Stimulated activated CD4-positive, alpha-beta T cell treated with anti-CD3 and anti-CD28 coated beads, Interleukin-1b, Interleukin-23, amount 100 ng/mL, for 1 hour (primary cell): ENCODE measurements around the gene THBD.

Experiments
- DNase-seq, 2 donors: peaks; one replicate each; pipeline ENCODE4 v3.0.0-alpha.2; 2020; ENCODE audit warnings: low read depth in 2 of 2

The THBD gene

DNA sequence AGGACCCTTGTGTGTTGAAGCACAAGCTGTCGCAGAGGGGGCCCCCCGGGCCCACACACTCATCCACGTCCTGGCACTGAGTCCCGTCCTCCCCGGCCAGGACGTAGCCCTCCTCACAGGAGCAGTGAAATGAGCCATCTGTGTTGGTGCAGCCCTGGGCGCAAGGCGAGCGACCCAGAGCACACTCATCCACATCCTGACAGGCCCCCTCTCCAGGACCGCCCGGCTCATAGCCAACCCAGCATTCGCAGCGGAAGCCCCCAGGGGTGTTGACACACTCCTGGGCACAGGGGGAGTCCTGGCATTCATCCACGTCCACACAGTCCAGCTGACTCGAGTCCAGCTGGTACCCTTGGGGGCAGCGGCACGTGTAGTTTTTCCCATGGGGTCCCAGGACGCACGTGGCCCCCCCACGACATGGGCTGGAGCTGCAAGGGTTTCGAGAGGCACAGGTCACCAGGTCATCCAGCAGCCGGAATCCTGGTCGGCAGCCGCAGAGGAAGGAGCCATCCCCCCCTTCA lies 35.4 kb upstream of the THBD start:
- no peak for DNase-seq

DNA sequence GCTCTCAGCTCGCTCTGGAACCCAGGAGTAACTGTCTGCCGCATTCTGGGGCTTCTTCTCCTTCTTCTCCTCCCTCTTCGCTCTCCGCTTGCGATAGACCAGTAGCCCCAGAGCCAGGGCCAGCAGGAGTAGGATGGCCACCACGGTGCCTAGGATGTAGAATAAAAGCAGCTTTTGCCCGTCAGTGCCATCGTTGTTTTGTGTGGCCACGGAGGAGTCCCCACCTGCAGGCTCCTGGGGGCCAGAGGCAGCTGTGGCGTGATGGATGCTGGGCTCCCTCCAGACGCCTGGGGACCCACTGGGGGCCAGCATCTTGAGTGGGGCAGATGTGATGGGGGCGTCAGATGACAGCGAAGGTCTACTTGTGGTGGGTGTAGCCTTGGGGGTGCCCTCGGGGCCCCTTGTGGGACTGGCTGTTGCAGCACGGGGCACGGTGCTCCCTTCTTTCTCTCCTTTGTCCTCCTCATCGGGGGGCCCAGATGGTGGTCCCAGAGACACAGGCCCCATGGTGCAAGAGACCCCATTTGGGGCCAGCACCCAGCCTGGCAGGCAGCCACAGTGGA lies 34.9 kb upstream of the THBD start:
- no peak for DNase-seq

DNA sequence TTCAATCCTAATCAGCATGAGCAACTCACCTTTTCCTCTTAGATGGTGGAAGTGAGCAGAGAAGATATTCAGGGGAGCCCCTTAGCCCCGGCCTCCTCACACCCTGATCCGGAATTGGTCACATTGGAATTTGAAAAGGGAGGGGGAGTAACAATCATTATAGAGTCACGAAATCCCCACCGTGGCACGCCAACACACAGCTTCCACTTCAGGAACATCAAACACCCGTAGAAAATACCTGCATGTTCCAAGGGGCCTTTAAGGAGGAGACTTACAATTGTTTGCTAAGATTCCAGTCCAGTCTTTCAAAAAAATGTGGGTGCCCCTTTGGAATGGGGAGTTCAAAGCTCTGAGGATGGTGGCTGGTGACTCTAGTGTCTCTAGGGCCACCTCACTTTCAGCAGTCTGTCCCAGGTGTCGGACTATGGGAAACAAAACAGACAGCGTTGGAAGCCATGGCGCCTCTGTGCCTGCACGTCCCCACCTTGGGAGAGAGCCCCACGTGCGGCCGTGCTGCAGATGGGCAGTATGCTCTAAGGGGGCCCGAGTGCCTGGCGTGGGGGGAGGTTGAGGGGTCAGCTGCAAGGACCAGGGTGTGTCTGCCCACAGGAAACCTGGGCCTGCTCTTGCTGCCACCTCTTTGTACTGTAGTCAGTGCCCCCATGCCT lies 34.2 kb upstream of the THBD start:
- no peak for DNase-seq

DNA sequence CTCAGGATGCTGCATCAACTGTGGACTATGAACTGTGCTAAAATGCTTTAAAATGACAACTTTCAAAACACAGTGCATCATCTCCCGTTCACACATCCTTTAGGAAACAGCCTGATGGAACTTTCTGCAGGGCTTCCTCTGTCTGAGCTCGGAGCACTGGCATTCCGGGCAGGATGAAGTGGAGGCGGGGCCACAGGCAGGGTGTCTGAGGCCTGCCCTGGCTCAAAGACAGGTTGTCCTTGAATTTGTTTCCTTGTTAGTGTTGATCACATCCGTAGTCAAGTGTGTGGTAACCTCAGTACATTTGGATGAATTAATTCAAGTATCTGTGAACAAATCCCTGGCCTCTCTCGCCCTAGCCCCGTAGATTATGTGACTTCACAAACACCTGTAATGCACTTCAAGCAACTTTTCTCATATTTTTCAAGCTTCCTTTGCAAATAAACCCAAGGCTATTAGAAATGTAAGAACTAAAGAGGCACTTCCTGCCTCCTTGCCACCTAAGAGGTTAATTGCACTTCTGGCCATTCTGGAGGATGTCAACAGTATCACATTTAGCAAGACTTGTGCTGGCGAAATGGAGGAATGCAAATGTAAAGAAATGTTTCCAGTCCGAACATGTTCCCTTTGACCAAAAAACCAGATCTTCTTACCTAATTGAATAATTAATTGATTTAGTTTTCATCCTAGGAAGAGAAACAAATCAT lies 33.5 kb upstream of the THBD start:
- DNase-seq: no peak

DNA sequence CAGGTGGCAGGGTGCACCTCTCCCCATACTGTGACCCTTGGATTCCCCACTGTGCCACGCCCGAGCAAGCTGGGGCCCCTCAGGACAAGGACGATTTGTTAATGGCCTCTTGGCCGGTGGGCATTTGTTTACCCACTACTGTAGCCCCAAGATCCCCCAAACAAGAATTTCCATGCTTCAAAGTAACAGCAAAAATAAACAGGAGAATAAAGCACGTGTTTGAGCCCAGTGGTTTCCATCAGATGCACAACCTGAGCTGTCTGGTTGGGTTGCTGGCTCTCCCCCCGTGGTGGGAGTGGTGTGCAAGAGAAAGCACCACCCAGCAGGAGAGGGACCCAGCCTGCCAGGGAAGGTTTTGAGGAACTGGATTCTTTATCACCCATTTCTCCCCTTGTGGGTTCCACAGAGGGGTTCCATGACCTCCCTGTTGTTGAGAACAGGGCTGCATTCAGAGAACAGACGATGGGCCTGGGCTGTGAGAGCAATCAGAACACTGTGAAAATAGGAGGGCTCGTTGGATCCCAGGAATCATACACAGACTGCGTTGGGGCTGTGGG lies 31.9 kb upstream of the THBD start:
- no peak for DNase-seq

GRCh38 chr20:23080521-23080920 lies 31.0 kb upstream of the THBD start:
- DNase-seq: no peak

DNA sequence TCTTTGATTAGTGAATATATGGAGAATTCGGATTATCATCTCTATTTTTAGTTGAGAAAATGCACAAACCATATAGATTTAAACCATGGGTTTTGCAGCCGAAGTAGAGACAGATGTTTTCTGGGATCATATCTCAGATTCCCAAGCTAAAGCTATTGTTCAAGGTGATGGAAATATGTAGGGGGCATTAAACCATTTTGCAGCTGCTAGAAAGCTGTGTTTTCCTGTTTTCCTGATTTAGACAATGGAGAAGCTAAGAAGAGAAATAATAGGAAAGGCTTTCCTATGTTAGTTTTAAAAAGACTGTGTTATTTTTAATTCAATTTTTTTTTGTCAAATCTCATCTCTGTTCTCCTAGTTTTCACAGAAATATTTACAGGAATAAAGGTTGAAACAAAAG lies 30.5 kb upstream of the THBD start:
- DNase-seq: no peak

GRCh38 chr20:23079016-23079351 lies 29.5 kb upstream of the THBD start:
- no peak for DNase-seq

GRCh38 chr20:23078351-23079015 lies 29.0 kb upstream of the THBD start:
- DNase-seq: no peak

GRCh38 chr20:23077277-23077676 lies 27.8 kb upstream of the THBD start:
- no peak for DNase-seq

DNA sequence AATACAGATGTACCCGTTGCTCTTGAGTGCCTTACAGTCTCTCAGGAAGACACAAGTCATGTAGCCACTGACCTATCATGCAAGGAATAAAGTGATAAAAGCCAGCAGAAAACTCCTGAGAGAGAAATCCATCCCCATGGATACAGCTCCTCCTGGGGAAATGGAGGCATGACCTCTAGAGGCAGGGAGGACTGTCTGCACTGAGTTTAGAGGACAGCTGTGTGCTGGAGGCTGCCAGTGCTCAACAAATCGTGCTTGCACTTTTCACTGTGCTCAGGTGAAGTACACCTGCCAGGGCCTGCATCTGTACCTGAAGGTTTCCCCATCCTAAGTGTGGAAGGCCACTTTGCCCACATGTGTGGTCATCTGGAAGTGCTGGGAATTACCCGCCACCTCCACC lies 24.6 kb upstream of the THBD start:
- no peak for DNase-seq

DNA sequence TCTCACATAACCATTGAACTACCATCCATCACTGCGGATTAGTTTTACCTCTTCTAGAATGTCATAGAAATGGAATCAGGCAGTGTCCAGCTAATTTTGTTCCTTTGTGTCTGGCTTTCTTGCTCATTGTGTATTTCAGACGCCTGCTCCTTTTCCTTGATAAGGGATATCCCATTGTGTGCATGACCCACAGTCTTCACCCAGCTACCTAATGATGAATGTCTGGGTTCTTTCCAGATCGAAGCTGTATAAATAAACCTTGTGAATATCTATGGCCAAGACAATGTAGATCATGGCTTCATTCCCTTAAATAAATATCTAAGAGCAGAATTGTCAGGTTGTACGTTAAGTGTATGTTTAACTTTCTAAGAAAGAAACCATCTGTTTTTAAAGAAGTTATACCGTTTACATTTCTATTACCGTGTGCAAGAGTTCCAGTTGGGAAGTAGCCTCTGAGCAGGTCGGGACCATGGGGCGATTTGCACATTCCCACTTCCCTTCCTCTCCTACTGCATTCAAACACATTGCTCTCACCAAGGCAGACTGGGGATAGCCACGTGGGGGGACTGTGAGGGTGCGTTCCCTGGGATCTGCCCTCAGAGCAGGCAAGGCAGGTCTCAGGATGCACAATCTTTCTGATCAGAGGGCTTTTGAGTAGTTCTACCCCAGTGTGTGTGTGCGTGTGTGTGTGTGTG lies 23.6 kb upstream of the THBD start:
- DNase-seq: no peak

DNA sequence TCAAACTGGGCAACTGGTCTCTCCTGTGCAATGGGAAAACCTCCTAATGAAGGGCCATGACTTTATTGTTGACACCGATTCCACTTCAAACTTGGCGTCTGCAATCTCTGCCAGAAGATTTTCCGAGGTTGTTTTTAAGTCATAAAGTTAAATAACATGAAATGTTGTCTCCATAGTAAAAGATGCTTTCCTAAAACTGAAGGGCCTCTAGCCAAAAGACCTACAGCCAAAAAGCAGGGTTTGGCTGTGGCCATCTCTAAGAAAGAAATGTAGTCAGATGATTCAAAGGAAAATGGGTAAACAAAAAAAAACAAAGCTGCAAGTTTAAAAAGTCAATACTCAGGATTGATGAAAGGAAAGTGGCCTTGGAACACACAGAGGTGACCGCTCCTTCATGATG lies 22.5 kb upstream of the THBD start:
- no peak for DNase-seq

- DNase-seq: no peak
Observed at GRCh38 chr20:23071398-23071797, 21.9 kb upstream of the THBD start.

DNA sequence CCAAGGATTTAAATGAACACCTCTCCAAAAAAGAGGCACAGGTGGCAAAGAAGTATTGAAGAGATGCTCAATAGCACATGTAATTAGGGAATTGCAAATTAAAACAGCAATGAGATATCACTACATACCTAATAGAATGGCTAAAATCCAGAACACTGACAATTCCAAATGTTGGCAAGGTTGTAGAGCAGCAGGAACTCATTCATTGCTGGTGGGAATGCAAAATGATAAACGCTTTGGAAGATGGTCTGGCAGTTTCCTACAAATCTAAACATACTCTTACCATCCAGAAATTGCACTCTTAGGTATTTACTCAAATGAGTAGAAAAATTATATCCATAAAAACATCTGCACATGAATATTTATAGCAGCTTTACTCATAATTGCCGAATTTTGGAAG lies 19.6 kb upstream of the THBD start:
- no peak for DNase-seq

GRCh38 chr20:23068283-23068682 lies 18.8 kb upstream of the THBD start:
- DNase-seq: no peak

DNA sequence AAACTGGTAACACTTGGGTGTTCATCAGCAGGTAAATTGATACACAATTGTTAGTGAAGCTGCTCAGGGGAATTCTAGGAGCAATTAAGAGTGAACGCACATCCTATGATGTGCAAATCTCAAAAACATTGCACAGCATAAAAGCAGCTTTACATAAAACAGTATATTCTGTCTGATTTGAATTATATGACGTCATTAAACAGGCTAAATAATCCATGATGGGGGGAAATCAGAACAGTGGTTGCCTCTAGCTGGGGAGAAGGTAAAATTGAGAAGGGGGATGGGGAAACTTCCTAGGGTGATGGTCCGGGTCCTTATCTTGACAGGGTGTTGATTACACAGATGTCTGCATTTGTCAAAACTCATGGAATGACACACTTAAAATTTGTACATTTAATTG lies 17.3 kb upstream of the THBD start:
- DNase-seq: no peak

- no peak for DNase-seq
Observed at GRCh38 chr20:23065266-23066201, 16.1 kb upstream of the THBD start.

- no peak for DNase-seq
Observed at GRCh38 chr20:23063581-23063980, 14.1 kb upstream of the THBD start.

DNA sequence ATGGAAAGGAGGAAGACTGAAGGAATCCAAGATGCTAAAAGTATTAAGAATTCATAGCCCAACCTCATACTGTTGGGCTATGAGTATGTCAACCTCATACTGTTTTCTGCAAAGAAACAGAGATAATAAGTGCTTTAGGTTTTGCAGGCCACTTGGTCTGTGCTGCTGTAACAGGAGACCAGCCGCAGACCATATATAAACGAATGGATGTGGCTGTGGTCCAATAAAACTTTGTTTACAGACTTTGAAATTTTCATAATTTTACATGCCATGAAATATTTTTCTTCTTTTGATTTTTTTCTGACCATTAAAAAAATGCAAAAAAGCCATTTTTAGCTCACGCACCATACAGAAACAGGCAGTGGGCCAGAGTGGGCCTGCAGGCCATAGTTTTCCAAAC lies 13.7 kb upstream of the THBD start:
- no peak for DNase-seq

- DNase-seq: no peak
Observed at GRCh38 chr20:23062632-23063031, 13.2 kb upstream of the THBD start.
